Gastroesophageal sphincter (tissue), 3 donors: ENCODE results near the gene SCGB1D1.

Experiments used
- CTCF ChIP-seq, 4 experiments: fragments of 200-600 bp in 2 of 4; fragments of 450-650 bp in 2 of 4; sonication (generic) in 1 of 4; IDR thresholded peaks; one replicate each; pipeline ENCODE4 v1.5.1; 2017 to 2019; ENCODE audit warnings: antibody characterized with exemption in 4 of 4, mild to moderate bottlenecking in 2 of 4, moderate library complexity in 2 of 4
- EP300 ChIP-seq: sonication (generic); formaldehyde crosslinking; IDR thresholded peaks from one replicate; pipeline ENCODE4 v1.6.1; 2017; ENCODE audit warnings: antibody characterized with exemption, mild to moderate bottlenecking
- POLR2A ChIP-seq, 2 donors: fragments of 450-650 bp; IDR thresholded peaks; one replicate each; pipeline ENCODE4 v1.6.1; 2017; ENCODE audit warnings: antibody characterized with exemption in 2 of 2, mild to moderate bottlenecking in 2 of 2, moderate library complexity in 1 of 2
- POLR2AphosphoS5 ChIP-seq: sonication (generic); formaldehyde crosslinking; IDR thresholded peaks from one replicate; pipeline ENCODE4 v1.6.1; 2017; ENCODE audit warnings: antibody characterized with exemption

GRCh38 chr11:62238151-62238550 lies 48.1 kb downstream of the SCGB1D1 start:
- TF ChIP-seq CTCF (IDR thresholded peaks at IDR 0.05) (no peak), POLR2AphosphoS5 (no peak), POLR2A (IDR thresholded peaks at IDR 0.05) (no peak), EP300 (no peak)
